Psoas muscle (tissue), 8 donors: ENCODE results near the gene TSHZ2. TPM values are rescaled to one million over a fixed set of nuclear protein-coding genes. Genes with fewer than 3 reads are reported as not detected.

Experiments used
- ATAC-seq, 4 donors: fragments of 200-7000 bp; cut with Tn5 transposase; one replicate each; pipeline ENCODE4 v1.9.1; 2020; ENCODE audit warnings: moderate library complexity in 3 of 4, mild to moderate bottlenecking in 2 of 4
- DNase-seq, 2 donors: peaks; one replicate each; pipeline ENCODE4 v3.0.0-alpha.2; 2020
- H3K27ac ChIP-seq: fragments of 200-600 bp; one replicate; pipeline ENCODE4 v1.8.0; 2022
- H3K27me3 ChIP-seq, 3 donors: fragments of 200-600 bp in 1 of 3; one replicate each; pipeline versions ENCODE4 v1.6.1 to v1.8.0; 2013 to 2022; ENCODE audit warnings: low read length in 2 of 3, mild to moderate bottlenecking in 2 of 3, moderate library complexity in 1 of 3; ENCODE audit not compliant: insufficient read depth in 3 of 3
- H3K36me3 ChIP-seq, 2 donors: fragments of 200-600 bp in 1 of 2; one replicate each; pipeline versions ENCODE4 v1.6.1 to v1.8.0; 2013 to 2022; ENCODE audit warnings: low read depth in 1 of 2, mild to moderate bottlenecking in 1 of 2, moderate library complexity in 1 of 2; ENCODE audit not compliant: insufficient read depth in 1 of 2
- H3K4me1 ChIP-seq: fragments of 200-600 bp; one replicate; pipeline ENCODE4 v1.8.0; 2022
- H3K4me3 ChIP-seq: fragments of 200-600 bp; one replicate; pipeline ENCODE4 v1.8.0; 2022; ENCODE audit warnings: mild to moderate bottlenecking
- H3K9me3 ChIP-seq: fragments of 200-600 bp; one replicate; pipeline ENCODE4 v1.8.0; 2022
- WGBS, 3 donors: extraction: QIAGEN DNeasy Blood & Tissue Kit; methylation state at CpG; one replicate each; pipeline versions ENCODE4 v1.1.6 to v1.1.7; 2013; 5-methylcytosine and 5-hydroxymethylcytosine counted together
- intact Hi-C, 2 donors: fragments of 100-400 bp; cut with DNase I; formaldehyde crosslinking; loops; one replicate each; pipeline versions ENCODE4 v1.11.0 to v1.14.2; 2022
- polyA plus RNA-seq, 3 donors: library from polyadenylated mRNA; stranded (reverse); fragments of 200-250 nt; gene quantifications; one replicate each; pipeline ENCODE4 v1.2.3, GENCODE V29; 2013
- total RNA-seq, 4 donors: library from RNA; stranded (reverse); fragmentation: NEBNext Ultra II Directional in 2 of 4; extraction: Animal tissue kit (Norgen Biotek cat#: 25700) in 2 of 4; gene quantifications; one replicate each; pipeline versions ENCODE4 v1.2.1 to v1.2.4, GENCODE V29; 2021 to 2023
- TF ChIP-seq, protein P1 (sequence below): fragments of 200-600 bp; IDR thresholded peaks from one replicate; pipeline ENCODE4 v1.8.0; 2022; ENCODE audit warnings: antibody characterized with exemption
- donor health status: healthy with polysubstance abuse.
- donor health status: DM: no; HTN: no; CAD: no; lungs with moderate emphysema.
- donor health status: Bipolar disorder and iron deficiency.
- donor health status: healthy.
- donor health status: DM: yes; HTN: yes; CAD: no.
- donor health status: DM: no; HTN: no; CAD: no.
- donor health status: DM: no; HTN: no; CAD: no.
- donor health status: DM: yes; HTN: yes; CAD: no.

TSHZ2 gene
- total and polyA plus RNA-seq, 7 donors: 0.39 to 7.5 (median 1.9) TPM

GRCh38 chr20:53292347-53292746 lies 320.2 kb downstream of the TSHZ2 start:
- TF ChIP-seq, protein P1, sequence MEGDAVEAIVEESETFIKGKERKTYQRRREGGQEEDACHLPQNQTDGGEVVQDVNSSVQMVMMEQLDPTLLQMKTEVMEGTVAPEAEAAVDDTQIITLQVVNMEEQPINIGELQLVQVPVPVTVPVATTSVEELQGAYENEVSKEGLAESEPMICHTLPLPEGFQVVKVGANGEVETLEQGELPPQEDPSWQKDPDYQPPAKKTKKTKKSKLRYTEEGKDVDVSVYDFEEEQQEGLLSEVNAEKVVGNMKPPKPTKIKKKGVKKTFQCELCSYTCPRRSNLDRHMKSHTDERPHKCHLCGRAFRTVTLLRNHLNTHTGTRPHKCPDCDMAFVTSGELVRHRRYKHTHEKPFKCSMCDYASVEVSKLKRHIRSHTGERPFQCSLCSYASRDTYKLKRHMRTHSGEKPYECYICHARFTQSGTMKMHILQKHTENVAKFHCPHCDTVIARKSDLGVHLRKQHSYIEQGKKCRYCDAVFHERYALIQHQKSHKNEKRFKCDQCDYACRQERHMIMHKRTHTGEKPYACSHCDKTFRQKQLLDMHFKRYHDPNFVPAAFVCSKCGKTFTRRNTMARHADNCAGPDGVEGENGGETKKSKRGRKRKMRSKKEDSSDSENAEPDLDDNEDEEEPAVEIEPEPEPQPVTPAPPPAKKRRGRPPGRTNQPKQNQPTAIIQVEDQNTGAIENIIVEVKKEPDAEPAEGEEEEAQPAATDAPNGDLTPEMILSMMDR: no peak
- Histone ChIP-seq H3K9me3 (no peaks in the 10 kb centered on the region), H3K4me3 (no peak overlapping the region), H3K27ac (no peak overlapping the region), H3K36me3 (no peaks in the 10 kb centered on the region), H3K27me3 (no peaks in the 10 kb centered on the region), H3K4me1 (no peaks in the 10 kb centered on the region)
- intact Hi-C loops: no loop called here
- WGBS, 3 donors: 86 to 91% (median 90%) methylated on average over 1 of the region's 1 CpG
- ATAC-seq: no peak
- DNase-seq: no peak

- intact Hi-C loops: no loop called here
- 83 to 86% (median 84%) methylated on average over 3 of the region's 3 CpGs for WGBS, 3 donors
These were observed 322.6 kb downstream of the TSHZ2 start for GRCh38 chr20:53294804-53295203.

DNA sequence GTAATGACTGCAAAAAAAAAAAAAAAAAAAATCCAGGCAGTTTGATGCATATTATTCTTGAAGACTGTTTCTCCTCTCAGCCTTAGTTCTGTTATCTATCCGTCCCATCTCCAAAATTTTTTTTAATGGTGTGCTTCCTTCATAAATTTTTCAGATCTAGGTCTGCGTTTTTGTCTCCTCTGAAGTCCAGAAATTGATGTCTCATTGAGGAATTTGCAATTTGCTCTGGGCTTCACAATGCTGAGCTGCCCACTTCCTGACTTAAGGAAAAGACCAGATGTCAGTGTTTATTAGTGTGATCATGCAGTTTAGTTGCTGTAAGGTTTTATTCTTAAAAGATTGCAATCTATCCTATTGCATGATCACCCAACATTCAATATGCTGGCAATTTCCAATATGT lies 323.9 kb downstream of the TSHZ2 start:
- Histone ChIP-seq H3K36me3 (no peaks in the 10 kb centered on the region), H3K4me3 (no peak overlapping the region), H3K9me3 (no peaks in the 10 kb centered on the region), H3K27me3 (peaks cover 0 to 4% (median 0%) of the 10 kb centered on the region in 3 donors), H3K4me1 (no peaks in the 10 kb centered on the region), H3K27ac (no peak overlapping the region)
- ATAC-seq: no peak
- no peak for DNase-seq
- 44 to 56% (median 49%) methylated on average over 2 of the region's 2 CpGs for WGBS, 3 donors
- intact Hi-C loops: no loop called here
- TF ChIP-seq, protein P1: no peak

More at GRCh38 chr20:53294804-53295203, 322.6 kb downstream of the TSHZ2 start:
- no peak overlapping the region for H3K27ac ChIP-seq
- no peak overlapping the region for H3K4me3 ChIP-seq
- ATAC-seq: no peak
- TF ChIP-seq, protein P1: no peak
- no peaks in the 10 kb centered on the region for H3K9me3 ChIP-seq
- no peaks in the 10 kb centered on the region for H3K36me3 ChIP-seq
- DNase-seq: no peak
- H3K27me3 ChIP-seq: peaks cover 0 to 4% (median 0%) of the 10 kb centered on the region in 3 donors
- H3K4me1 ChIP-seq: no peaks in the 10 kb centered on the region

DNA sequence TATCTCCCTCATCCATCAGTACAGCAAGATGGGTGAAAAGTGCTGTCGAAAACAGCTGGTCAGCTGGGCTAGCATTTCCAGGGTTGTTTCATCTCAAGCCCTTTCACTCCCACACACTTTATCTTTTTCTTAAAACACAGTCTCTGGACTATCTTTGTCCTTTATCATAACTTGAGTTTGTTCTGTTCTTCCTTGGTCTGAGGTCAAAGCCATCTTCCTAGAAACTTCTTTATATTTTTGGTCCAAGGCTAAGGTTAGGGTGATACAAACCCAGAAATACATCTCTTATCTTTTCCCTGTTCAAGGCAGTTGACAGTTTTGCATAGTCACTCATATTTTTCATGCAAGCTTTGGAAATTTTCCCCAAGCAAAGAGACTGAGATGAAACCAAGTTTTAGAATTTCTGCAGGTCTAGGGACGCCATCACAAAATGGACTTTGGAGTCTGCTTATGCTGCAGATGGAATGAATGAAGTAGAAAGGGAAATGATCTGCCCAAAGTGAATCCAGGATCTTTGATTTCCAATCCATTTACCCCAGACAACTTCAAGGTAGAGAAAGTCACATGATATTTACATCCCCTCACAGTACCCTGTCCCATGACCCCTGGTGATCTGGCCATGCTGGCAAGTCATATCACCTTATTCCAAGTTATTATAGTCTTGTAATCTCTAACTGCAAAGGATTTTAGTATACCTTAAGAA lies 324.4 kb downstream of the TSHZ2 start:
- Histone ChIP-seq H3K27me3 (peaks cover 0 to 4% (median 0%) of the 10 kb centered on the region in 3 donors), H3K9me3 (no peaks in the 10 kb centered on the region), H3K36me3 (no peaks in the 10 kb centered on the region), H3K4me3 (no peak overlapping the region), H3K27ac (no peak overlapping the region), H3K4me1 (no peaks in the 10 kb centered on the region)
- DNase-seq (no peak), ATAC-seq (no peak)
- TF ChIP-seq, protein P1: no peak
- 80 to 94% (median 86%) methylated on average over 2 of the region's 2 CpGs for WGBS, 3 donors
- intact Hi-C loops: no loop called here

GRCh38 chr20:53297154-53297529 lies 325.0 kb downstream of the TSHZ2 start:
- 91 to 94% (median 93%) methylated on average over 7 of the region's 7 CpGs for WGBS, 3 donors

More at GRCh38 chr20:53297154-53297529, 325.0 kb downstream of the TSHZ2 start:
- DNase-seq (no peak), ATAC-seq (no peak)
- H3K4me3 ChIP-seq: no peak overlapping the region
- no peak overlapping the region for H3K27ac ChIP-seq
- H3K27me3 ChIP-seq: peaks cover 0 to 4% (median 0%) of the 10 kb centered on the region in 3 donors
- TF ChIP-seq, protein P1: no peak
- intact Hi-C loops: no loop called here
- H3K9me3 ChIP-seq: no peaks in the 10 kb centered on the region
- H3K36me3 ChIP-seq: no peaks in the 10 kb centered on the region
- H3K4me1 ChIP-seq: no peaks in the 10 kb centered on the region
